Activated T-cell treated with anti-CD3 and anti-CD28 coated beads, Interleukin-2, amount 50 U/mL, for 48 hours (primary cell): ENCODE results near the gene BCAM.
A peak's percentile ranks its signal among the peaks of the same experiment; 100 is the strongest.
"Not testable (repeated sequence)": the region's sequence is repeated elsewhere in the genome, so short reads cannot be mapped to it uniquely, and the experiment has no call there.

ENCODE experiments used
- DNase-seq, 2 experiments: peaks; one replicate each; pipeline ENCODE4 v3.0.0-alpha.2; 2020

Gene BCAM

DNA sequence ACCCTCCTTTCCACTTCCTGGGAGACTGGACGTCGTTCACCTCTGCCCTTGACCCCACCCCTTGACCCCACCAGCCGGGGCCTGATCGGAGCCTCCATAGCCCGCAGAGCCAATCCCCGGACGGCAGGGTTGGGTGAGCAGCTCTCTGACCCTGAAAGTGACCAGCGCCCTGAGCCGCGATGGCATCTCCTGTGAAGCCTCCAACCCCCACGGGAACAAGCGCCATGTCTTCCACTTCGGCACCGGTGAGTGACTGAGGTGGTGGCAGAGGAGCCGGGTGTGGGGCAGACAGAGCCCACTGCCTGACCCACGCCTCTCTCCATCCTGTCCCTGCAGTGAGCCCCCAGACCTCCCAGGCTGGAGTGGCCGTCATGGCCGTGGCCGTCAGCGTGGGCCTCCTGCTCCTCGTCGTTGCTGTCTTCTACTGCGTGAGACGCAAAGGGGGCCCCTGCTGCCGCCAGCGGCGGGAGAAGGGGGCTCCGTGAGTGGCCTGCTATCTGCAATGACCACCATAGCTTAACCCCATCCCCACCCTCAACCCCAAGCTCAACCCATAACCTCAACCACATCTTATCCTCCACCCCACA lies 10.4 kb downstream of the BCAM start:
- DNase-seq = no peak

DNA sequence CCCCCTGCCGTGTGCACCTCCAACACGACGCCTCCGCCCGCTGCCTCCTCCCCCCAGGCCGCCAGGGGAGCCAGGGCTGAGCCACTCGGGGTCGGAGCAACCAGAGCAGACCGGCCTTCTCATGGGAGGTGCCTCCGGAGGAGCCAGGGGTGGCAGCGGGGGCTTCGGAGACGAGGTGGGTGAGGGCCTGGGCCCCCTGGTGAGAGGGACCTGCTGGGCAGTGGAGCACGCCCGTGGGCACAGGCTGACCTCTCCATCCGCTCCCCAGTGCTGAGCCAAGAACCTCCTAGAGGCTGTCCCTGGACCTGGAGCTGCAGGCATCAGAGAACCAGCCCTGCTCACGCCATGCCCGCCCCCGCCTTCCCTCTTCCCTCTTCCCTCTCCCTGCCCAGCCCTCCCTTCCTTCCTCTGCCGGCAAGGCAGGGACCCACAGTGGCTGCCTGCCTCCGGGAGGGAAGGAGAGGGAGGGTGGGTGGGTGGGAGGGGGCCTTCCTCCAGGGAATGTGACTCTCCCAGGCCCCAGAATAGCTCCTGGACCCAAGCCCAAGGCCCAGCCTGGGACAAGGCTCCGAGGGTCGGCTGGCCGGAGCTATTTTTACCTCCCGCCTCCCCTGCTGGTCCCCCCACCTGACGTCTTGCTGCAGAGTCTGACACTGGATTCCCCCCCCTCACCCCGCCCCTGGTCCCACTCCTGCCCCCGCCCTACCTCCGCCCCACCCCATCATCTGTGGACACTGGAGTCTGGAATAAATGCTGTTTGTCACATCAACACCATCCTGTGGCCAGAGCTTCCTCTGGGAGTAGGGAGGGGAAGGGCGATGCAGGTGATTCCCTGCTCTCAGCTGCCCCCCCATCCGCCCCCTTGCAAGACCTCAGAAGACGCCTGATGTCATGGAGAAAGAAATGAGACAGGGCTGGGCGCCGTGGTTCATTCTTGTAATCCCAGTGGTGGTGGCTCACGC lies 12.0 kb downstream of the BCAM start:
- DNase-seq = no peak

DNA sequence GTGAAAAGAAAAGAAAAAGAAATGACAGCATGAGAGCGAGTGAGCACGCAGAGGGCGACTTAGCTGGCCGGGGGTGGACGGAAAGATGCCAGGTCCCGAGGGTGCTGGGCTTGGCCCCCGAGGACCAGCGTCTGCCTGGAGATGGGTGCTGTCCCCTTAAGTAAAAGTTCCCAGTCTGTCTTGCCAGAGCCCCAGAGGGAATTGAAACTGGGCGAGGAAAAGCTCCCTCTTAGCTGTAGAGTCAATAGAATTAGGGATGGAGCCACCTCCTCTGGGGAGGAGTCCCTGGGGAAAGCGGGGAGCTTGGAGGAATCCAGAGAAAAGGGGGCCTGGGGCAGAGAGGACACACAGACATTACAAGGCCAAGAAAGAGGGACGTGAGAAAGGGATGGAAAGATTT lies 13.3 kb downstream of the BCAM start:
- DNase-seq = no peak

DNA sequence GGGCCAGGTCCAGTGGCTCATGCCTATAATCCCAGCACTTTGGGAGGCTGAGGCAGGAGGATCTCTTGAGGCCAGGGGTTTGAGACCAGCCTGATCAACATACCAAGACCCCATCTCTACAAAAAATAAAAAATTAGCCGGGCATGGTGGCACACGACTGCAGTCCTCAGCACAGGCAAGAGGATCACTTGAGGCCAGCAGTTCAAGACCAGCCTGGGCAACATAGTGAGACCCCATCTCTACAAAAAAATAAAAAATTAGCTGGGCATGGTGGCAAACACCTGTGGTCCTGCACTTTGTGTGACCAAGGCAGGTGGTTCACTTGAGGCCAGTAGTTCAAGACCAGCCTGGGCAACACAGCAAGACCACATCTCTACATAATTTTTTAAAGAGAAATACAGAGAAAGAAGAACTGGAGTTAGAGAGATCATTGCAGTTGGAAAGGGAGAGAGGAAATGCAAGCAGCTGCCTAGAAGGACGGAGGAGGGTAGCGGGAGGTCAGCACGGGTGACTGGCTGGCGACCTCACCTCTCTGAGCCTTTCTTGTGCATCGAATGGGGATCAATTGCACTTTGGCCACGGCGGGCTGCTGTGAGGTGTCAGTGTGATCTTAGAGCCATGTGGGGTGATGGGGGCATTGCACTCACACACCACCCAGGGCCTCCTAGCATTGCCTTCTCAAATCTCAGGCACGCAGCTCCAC lies 13.9 kb downstream of the BCAM start:
- DNase-seq = no peak

DNA sequence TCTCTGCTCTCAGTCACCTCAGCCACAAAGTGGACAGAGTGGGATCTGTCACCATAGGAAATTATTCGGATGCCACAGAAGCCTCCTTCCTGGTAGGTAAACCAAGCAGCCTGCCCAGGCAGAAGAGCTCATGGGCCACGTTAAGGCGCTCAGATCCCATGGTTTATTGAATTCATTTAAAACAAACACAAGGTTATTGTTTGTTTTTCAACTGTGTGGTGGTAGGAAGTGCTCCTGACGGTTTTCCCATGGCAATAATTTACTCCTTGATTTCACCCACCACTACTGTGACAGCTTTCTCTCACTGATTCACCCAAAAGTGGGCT lies 14.4 kb downstream of the BCAM start:
- no peak for DNase-seq

DNA sequence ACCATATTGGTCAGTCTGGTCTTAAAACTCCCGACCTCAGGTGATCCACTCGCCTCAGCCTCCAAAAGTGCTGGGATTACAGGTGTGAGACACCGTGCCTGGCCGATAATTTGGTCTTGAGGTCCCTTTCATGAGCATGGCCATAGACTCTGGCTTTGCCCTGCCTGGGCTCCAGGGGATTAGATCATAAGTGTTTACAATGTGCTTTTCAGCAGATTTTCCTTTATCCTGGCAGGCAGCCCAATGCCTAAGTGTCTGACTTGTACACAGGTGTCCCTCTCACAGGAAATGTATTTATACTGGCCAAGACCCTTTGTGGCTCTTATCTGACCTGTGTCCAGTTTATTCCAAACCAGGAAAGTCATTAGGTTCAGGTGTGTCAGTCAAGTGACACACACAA lies 15.9 kb downstream of the BCAM start:
- no peak for DNase-seq

DNA sequence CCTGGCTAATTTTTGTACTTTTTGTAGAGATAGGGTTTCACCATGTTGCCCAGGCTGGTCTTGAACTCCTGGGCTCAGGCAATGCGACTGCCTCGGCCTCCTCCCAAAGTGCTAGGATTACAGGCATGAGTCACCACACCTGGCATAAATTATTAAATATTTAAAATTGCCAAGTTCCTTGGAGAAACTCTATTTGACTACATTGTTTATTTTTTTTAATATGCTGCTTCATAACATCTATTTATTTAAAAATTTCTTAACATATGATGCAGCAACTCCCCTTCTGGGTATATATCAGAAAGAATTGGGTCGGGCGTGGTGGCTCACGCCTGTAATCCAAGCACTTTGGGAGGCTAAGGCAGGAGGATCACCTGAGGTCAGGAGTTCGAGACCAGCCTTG lies 24.0 kb downstream of the BCAM start:
- DNase-seq = not testable (repeated sequence)

DNA sequence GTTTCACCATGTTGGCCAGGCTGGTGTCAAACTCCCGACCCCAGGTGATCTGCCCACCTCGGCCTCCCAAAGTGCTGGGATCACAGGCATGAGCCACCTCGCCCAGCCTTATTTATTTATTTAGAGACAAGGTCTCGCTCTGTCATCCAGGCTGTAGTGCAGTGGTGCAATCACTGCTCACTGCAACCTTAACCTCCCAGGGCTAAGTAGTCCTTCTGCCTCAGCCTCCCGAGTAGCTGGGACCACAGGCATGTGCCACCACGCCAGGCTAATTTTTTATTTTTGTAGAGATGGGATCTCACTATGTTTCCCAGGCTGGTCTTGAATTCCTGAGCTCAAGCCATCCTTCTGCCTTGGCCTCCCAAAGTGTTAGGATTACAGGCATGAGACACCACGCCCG lies 25.5 kb downstream of the BCAM start:
- not testable (repeated sequence) for DNase-seq

DNA sequence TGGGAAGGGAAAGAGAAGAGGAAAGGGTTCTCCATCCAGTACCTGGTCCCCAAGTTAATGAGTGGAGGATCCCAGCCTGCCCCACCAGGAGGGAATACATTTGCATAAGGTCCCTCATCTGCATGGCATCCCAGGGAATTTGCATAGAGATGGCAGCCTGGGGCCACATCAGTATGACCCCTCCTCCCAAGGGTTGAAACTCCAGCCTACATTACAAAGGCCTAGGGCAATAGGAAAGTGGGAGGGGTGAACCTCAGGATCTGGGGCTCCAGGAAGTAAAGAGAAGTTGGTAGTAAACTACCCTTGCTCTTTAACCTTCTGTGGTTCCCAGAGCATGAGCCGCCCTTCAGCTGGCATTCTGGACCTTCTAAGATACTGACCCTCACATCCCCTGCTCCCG lies 30.4 kb downstream of the BCAM start:
- DNase-seq = no peak

DNA sequence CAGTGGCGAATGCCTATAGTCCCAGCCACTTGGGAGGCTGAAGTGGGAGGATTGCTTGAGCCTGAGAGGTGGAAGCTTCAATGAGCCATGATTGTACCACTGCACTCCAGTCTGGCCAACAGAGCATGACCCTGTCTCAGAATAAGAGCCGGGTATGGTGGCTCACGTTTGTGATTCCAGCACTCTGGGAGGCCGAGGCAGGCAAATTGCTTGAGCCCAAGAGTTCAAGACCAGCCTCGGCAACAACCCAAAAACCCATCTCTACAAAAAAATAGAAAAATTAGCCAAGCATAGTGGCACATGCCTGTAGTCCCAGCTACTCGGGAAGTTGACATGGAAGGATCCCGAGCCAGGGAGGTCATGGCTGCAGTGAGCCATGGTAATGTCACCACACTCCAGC lies 31.9 kb downstream of the BCAM start:
- no peak for DNase-seq

DNA sequence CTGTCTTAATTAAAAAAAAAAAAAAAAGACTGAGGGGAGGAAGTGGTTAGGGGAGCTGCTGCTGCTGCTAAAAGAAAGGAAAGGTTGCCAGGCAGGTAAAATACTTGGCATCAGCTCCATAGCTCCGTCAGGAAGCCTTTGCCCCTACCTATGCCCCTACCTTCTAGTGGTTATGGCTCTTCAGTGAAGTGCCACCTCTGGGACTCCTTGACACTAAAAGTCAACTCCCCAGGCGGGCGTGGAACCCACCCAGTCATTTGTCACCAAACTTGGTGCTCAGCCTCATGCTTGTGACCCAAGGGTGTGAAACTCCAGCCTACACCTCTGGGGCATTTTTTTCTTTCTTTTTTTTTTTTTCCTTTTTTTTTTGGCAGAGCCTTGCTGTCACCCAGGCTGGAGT lies 32.3 kb downstream of the BCAM start:
- no peak for DNase-seq

DNA sequence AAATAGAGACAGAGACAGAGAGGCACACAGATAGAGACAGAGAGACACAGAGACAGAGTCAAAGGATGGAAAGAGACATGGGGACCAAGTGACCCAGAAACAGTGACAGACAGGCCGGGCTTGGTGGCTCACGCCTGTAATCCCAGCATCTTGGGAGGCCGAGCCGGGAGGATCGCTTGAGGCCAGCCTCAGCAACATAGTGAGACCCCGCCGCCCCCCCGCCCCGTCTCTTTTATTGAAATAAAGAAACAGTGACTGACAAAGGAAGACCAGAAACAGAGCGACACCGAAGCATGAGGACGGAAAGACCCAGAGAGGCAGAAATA lies 36.3 kb downstream of the BCAM start:
- DNase-seq = no peak

DNA sequence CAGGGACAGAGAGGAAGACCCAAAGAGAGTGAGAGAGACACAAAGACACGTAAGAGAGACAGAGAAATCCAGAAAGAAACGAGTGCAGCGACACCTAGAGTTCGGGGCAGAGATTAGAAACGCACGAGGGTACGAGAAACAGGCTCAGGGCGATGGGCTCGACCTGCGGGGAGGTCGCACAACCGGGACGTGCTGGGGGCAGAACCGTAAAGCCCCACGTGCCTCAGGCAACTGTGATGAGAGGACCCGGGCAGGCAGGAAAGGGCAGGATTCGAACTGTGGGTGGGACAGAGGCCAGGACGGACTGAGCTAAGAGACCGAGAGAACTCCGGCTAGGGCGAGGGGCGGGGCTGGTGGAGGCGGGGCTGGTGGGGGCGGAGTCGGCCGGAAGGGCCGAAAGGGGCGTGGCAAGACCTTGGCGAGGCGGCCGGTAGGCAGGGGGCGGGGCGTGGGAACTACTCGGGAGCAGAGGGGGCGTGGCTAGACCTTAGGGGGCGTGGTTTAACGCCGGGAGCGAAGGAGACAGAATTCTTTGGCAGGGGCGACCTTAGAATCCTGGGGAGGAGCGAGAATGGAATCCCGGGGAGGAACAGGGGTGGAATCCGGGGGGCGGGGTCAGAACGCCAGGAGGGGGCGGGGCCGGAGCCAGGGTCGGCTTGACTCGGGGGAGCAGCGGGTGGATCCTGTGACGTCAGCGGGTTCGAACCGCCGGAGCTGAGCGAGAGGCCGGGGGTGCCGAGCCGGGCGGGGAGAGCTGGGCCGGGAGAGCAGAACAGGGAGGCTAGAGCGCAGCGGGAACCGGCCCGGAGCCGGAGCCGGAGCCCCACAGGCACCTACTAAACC lies 36.9 kb downstream of the BCAM start, which contains the start of gene NECTIN2:
Gene NECTIN2, plus strand, starts transcription at position 686 of the 843 bp plus-strand sequence. CDS start 229 bp downstream, outside the sequence.
- peak; percentile 93 to 94 for DNase-seq

DNA sequence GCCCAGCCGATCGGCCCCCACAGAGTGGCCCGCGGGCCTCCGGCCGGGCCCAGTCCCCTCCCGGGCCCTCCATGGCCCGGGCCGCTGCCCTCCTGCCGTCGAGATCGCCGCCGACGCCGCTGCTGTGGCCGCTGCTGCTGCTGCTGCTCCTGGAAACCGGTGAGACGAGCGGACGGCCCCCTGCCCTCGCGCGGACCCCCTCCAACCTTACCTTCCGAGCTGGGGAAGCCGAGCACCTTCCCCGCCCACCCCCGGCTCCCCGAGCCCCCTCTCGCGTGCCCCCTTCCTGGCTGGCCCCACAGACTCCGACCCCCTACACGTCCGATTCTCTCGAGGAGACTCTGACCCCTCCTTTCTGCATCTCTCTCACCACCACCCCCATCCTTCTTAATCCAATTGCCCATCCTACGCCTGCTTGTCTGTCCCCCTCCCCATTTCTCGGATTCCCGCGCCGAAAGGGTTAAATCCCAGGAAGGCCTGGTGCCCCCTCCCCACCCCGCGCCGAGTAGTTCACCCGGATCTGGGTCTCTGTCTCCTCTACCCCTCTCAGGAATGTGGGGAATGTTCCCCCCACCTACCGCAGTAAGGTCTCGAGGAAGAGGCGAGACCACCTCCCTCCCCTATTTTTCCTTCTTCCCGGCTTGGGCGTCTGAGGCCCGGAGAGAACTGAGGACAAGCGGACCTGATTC lies 37.7 kb downstream of the BCAM start:
- DNase-seq = peak in 1 of 2 experiments; percentile 20

DNA sequence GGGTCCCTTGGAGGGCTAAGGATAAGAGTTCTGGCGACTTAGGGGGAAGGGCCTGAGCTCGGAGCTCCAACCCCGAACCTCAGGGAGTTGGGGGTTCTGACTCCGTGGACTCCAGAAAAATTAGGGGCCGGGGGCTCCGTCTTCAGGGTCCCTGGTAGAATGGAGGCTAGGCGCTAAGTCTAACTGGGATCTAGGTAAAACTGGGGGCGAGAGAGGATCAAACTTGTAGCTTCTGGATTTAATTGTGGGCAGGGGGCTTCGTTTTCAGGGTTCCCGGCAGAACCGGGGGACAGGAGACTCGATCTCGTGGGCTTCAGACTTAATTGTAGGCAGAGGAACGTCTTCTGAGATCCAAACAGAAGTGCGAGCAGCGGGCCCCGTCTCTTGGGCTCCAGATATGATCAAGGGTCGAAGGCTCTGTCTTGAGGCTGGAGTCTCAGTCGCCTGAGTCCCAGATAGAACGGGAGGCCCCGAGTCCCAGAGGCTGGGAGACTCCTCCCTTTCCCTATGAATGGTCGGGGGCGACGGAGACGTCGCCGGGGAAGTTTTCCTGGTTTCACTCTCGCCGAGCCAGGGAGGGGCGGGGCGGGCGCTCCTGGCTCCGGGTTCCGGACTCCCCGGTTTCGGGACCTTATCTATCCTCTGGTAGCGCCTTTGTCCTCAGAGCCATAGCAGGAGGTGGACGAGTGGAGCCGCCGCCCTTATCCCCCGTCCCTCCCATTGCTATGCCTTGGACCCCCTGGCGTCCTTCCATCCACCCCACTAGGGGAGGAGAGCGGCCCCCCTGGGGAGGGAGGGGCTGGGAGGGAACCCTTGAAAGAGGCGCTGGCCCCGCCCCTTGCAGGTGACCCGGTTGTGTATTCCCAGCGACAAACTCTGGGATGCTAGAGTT lies 38.5 kb downstream of the BCAM start:
- DNase-seq = peak; percentile 22 to 23

DNA sequence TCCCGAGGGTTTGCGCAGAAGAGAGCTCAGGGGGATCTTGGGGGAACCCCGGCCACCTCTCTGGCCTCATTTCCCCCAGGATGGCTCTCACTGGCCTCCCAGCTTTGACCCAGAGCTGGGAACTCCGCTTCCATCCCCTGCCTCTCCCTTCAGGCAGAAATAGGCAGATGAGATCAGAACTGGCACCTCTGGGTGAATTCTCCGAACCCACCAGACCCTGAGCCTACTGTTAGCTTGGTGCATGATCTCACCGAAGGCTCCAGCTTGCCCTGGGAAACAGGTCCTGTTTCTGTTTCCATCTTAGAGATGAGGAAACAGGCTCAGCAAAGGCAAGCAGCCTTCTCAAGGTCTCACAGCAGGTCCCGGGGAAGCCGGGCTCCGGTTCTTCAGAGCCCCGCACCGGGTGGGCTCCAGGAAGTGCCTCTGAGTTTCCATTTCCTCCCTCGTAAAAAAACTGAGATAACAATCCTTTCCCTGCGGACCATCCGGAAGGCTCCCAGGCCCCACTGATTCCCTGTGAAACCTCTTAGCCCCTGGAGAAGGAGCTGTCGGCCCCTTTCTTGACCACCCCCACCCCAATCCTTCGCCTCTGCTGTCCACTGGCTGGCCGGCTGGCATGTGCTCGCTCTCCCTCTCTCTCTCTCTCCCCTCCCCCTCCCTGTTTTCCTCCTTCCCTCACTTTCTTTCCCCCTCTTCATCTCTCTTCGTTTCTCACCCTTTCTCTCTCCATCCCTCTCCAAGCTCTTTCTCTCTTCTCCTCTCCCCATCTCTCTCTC lies 39.3 kb downstream of the BCAM start:
- DNase-seq = no peak

DNA sequence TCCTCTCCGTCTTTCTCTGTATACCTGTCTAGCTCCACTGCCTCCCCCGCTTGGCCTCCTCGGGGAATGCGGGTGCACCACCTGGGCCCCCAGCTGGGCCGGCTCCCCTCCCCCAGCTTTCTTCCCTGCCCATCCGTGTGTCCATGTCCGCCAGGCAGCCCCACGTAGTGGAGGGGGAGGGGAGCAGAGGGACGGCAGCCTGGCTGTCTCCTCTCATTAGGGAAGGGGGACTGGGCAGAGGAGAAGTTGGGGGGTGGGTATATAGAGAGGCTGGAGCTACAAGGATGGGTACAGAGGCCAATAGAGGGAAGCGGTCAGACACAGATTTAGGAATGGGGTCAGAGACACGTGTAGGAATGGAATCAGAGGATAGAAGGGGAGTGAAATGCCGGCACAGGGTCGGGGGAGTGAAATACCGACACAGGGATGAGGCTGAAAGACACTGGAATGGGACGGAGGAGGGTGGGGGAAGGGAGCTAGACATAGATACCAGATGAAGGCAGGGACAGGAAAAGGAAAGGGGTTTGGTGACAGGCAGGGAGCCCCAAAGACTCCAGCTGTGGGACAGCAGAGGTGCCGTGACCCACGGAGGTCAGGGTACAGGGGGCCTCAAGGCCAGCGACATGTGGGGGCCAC lies 40.0 kb downstream of the BCAM start:
- no peak for DNase-seq

DNA sequence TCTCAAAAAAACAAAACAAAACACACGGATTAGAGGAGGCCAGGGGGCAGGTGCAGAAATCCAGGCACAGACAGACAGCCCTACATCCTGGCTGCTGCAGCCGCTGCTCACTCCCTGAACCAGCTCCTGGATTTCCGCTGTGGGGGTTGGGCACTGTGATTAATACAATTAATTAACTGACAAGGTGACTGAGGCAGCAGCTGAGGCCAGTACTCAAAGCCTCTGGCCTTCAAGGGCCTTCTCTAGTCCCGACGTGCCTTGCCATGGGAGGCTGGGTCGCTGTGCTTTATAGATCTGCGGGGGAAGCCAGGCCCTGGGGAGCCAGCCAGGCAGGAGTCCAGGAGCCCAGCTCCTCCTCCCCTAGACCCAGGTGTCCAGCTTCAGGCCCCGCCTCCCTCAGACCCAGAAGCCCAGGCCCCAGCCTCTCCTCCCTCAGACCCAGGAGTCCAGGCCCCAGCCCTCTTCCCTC lies 41.8 kb downstream of the BCAM start:
- DNase-seq = no peak

DNA sequence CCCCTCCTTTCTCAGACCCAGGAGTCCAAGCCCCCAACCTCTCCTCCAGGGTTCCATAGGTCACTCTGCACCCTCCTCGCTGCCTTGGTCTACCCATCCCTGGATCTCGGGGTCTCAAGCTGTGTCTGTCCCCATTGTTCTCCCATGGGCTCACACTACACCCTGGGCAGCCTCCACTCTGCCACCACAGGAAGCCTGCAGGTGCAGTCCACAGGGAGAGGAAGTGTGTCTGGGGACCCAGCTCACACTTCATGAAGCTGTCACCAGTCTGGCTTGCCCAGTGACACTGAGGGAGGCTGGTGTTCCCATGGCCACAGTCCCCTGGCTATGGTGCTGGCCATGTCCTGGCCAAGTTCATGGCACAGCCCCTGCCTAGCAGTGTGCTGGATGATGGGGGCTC lies 42.5 kb downstream of the BCAM start:
- DNase-seq = no peak

DNA sequence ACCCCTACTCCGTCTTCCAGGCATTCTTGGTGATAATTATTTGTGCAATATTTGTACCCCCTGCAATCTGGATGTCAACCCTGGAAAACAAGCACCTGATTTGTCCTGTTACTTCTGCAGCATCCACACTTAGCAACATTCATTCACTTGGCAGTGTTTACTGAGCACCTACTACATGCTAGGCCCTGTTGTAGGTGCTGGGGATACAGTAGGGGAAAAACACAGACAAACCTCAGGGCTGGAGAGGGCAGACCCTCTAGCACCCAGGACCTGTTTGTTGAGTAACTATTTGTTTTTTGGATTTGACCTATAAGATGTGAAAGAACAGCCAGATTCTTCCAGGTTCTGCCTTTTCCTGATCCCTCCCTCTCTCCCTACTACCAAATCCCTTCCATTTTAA lies 46.7 kb downstream of the BCAM start:
- no peak for DNase-seq
